HEK293 (cell line): ENCODE data around the gene EIF4G1.

Experiments used
- CTCF ChIA-PET: fragments of 350-600 bp; formaldehyde crosslinking; extraction: SDS; loops from one replicate; lab custom pipeline; 2021; ENCODE audit warnings: antibody characterized with exemption; lab: Yijun Ruan, JAX
- POLR2A ChIA-PET: fragments of 300-600 bp; formaldehyde crosslinking; extraction: SDS; loops from one replicate; lab custom pipeline; 2020; ENCODE audit warnings: antibody characterized with exemption, inconsistent platforms; lab: Yijun Ruan, JAX
- H3K27ac ChIP-seq: fragments of 200-500 bp; sonication (Bioruptor generic); 2 replicates; pipeline ENCODE4 v1.5.1; 2014; ENCODE audit warnings: low read depth, low read length, control low read depth, inconsistent platforms; ENCODE audit errors: extremely low read depth
- H3K36me3 ChIP-seq, 2 experiments: fragments of 200-500 bp in 1 of 2; sonication (Bioruptor generic) in 1 of 2; 1 replicate in 1 of 2; 2 replicates in 1 of 2; pipeline ENCODE4 v1.5.1; 2014 to 2017; ENCODE audit warnings: inconsistent platforms in 2 of 2, low read length in 2 of 2; ENCODE audit not compliant: control insufficient read depth in 2 of 2, insufficient read depth in 1 of 2
- H3K4me1 ChIP-seq: fragments of 200-500 bp; sonication (Bioruptor generic); 2 replicates; pipeline ENCODE4 v1.5.1; 2014; ENCODE audit warnings: mild to moderate bottlenecking, low read length, inconsistent platforms; ENCODE audit not compliant: control insufficient read depth, insufficient read depth
- H3K4me3 ChIP-seq: 2 replicates; pipeline ENCODE4 v1.5.1; 2011; ENCODE audit warnings: low read depth, mild to moderate bottlenecking, control low read depth, low read length, moderate library complexity
- H3K9me3 ChIP-seq: fragments of 200-500 bp; sonication (Bioruptor generic); 2 replicates; pipeline ENCODE4 v1.5.1; 2014; ENCODE audit warnings: low read depth, low read length, inconsistent platforms; ENCODE audit not compliant: control insufficient read depth, insufficient read depth
- HIC1 ChIP-seq: fragments of 450-650 bp; formaldehyde crosslinking; IDR thresholded peaks from 2 replicates; pipeline ENCODE4 v1.5.1; 2016; ENCODE audit warnings: missing biosample characterization, missing genetic modification characterization
- KLF10 ChIP-seq: fragments of 450-650 bp; IDR thresholded peaks from 2 replicates; pipeline ENCODE4 v1.5.1; 2018; ENCODE audit warnings: missing biosample characterization, mild to moderate bottlenecking, missing genetic modification characterization
- PATZ1 ChIP-seq: fragments of 450-650 bp; formaldehyde crosslinking; IDR thresholded peaks from 2 replicates; pipeline ENCODE4 v1.5.1; 2016; ENCODE audit warnings: missing biosample characterization, missing genetic modification characterization
- ZBTB17 ChIP-seq: fragments of 450-650 bp; formaldehyde crosslinking; IDR thresholded peaks from 2 replicates; pipeline ENCODE4 v1.5.1; 2016; ENCODE audit warnings: missing biosample characterization, missing genetic modification characterization
- ZBTB20 ChIP-seq: fragments of 450-650 bp; formaldehyde crosslinking; IDR thresholded peaks from 2 replicates; pipeline ENCODE4 v1.5.1; 2016; ENCODE audit warnings: missing biosample characterization, missing genetic modification characterization
- ZNF140 ChIP-seq: fragments of 450-650 bp; formaldehyde crosslinking; IDR thresholded peaks from 2 replicates; pipeline ENCODE4 v1.5.1; 2016; ENCODE audit warnings: missing biosample characterization, missing genetic modification characterization
- ZNF148 ChIP-seq: fragments of 450-650 bp; formaldehyde crosslinking; IDR thresholded peaks from 2 replicates; pipeline ENCODE4 v1.5.0; 2017; ENCODE audit warnings: missing biosample characterization, missing genetic modification characterization, borderline replicate concordance
- ZNF2 ChIP-seq: fragments of 450-650 bp; formaldehyde crosslinking; IDR thresholded peaks from 2 replicates; pipeline ENCODE4 v1.5.1; 2016; ENCODE audit warnings: missing biosample characterization, missing genetic modification characterization
- ZNF24 ChIP-seq: fragments of 450-650 bp; formaldehyde crosslinking; IDR thresholded peaks from 2 replicates; pipeline ENCODE4 v1.5.1; 2016; ENCODE audit warnings: missing biosample characterization, missing genetic modification characterization
- ZNF26 ChIP-seq: fragments of 450-650 bp; formaldehyde crosslinking; IDR thresholded peaks from 2 replicates; pipeline ENCODE4 v1.5.1; 2016; ENCODE audit warnings: missing biosample characterization, missing genetic modification characterization
- ZNF266 ChIP-seq: fragments of 450-650 bp; formaldehyde crosslinking; IDR thresholded peaks from 2 replicates; pipeline ENCODE4 v1.5.1; 2016; ENCODE audit warnings: missing biosample characterization, missing genetic modification characterization, low read depth
- ZNF302 ChIP-seq: fragments of 450-650 bp; formaldehyde crosslinking; IDR thresholded peaks from 2 replicates; pipeline ENCODE4 v1.5.1; 2016; ENCODE audit warnings: missing biosample characterization, missing genetic modification characterization, low read depth
- ZNF610 ChIP-seq: fragments of 450-650 bp; formaldehyde crosslinking; IDR thresholded peaks from 2 replicates; pipeline ENCODE4 v1.5.1; 2016; ENCODE audit warnings: missing biosample characterization, missing genetic modification characterization, borderline replicate concordance
- ZNF658 ChIP-seq: fragments of 450-650 bp; formaldehyde crosslinking; IDR thresholded peaks from 2 replicates; pipeline ENCODE4; 2016; ENCODE audit warnings: missing biosample characterization, missing genetic modification characterization
- ZNF670 ChIP-seq: fragments of 450-650 bp; formaldehyde crosslinking; IDR thresholded peaks from 2 replicates; pipeline ENCODE4 v1.5.1; 2016; ENCODE audit warnings: missing biosample characterization, missing genetic modification characterization, low read depth
- ZNF692 ChIP-seq: fragments of 450-650 bp; formaldehyde crosslinking; IDR thresholded peaks from 2 replicates; pipeline ENCODE4 v1.5.1; 2016; ENCODE audit warnings: missing biosample characterization, missing genetic modification characterization
- ZNF747 ChIP-seq: fragments of 450-650 bp; formaldehyde crosslinking; IDR thresholded peaks from 2 replicates; pipeline ENCODE4 v1.5.1; 2016; ENCODE audit warnings: missing biosample characterization, missing genetic modification characterization
- ZNF837 ChIP-seq: fragments of 450-650 bp; formaldehyde crosslinking; IDR thresholded peaks from 2 replicates; pipeline ENCODE4 v1.5.1; 2016; ENCODE audit warnings: missing biosample characterization, missing genetic modification characterization

The EIF4G1 gene

GRCh38 chr3:184275381-184275701 is 39.1 kb upstream of the EIF4G1 start:
- H3K4me3 ChIP-seq, result no peak overlapping the region
- POLR2A ChIA-PET, result no interaction called here
- no peak overlapping the region for H3K27ac ChIP-seq
- no peaks in the 10 kb centered on the region for H3K9me3 ChIP-seq
- H3K36me3 ChIP-seq, result no peaks in the 10 kb centered on the region
- CTCF ChIA-PET, result no interaction called here
- no peaks in the 10 kb centered on the region for H3K4me1 ChIP-seq
- TF ChIP-seq ZNF747 (tag by site-specific recombination) (no peak), PATZ1 (tag by site-specific recombination) (no peak), ZNF610 (tag by site-specific recombination) (no peak), ZNF692 (tag by site-specific recombination) (no peak), ZBTB17 (tag by site-specific recombination) (no peak), KLF10 (tag by site-specific recombination) (no peak), ZNF26 (tag by site-specific recombination) (no peak), ZNF24 (tag by site-specific recombination) (no peak), HIC1 (tag by site-specific recombination) (no peak), ZNF302 (tag by site-specific recombination) (no peak), ZNF148 (tag by site-specific recombination) (no peak), ZBTB20 (tag by site-specific recombination) (no peak), ZNF140 (tag by site-specific recombination) (no peak), ZNF2 (no peak), ZNF670 (no peak), ZNF266 (tag by site-specific recombination) (no peak), ZNF837 (tag by site-specific recombination) (no peak), ZNF658 (tag by site-specific recombination) (no peak)
